GM12878 (cell line): Measurements from ENCODE around the gene ARL16. TPM values are rescaled to one million over a fixed set of nuclear protein-coding genes. Genes with fewer than 3 reads are reported as not detected.

Experiments
- ATAC-seq: fragments of 200-7000 bp; cut with Tn5 transposase; 3 replicates; pipeline ENCODE4 v1.9.1; 2020; ENCODE audit warnings: mild to moderate bottlenecking, moderate library complexity
- BruUV-seq: library from RNA; stranded (reverse); fragments of 400-500 nt; replicated peaks from 2 replicates; lab custom pipeline; 2021; lab: Mats Ljungman, UMichigan
- CTCF ChIA-PET: fragments of 300-600 bp; sonication (Branson Sonifier 250); formaldehyde crosslinking; extraction: SDS; loops from one replicate; lab custom pipeline; 2021; ENCODE audit warnings: inconsistent platforms; lab: Yijun Ruan, JAX
- POLR2A ChIA-PET: fragments of 350-600 bp; formaldehyde crosslinking; extraction: SDS; loops from one replicate; lab custom pipeline; 2021; ENCODE audit warnings: inconsistent platforms; lab: Charles Lee
- RAD21 ChIA-PET: fragments of 300-600 bp; sonication (Branson Sonifier 250); formaldehyde crosslinking; loops from one replicate; lab custom pipeline; 2023; ENCODE audit warnings: antibody characterized with exemption; ENCODE audit not compliant: unreplicated experiment; lab: Charles Lee
- SMC1A ChIA-PET: fragments of 300-600 bp; sonication (Branson Sonifier 250); formaldehyde crosslinking; loops from one replicate; lab custom pipeline; 2023; ENCODE audit not compliant: unreplicated experiment, uncharacterized antibody; lab: Charles Lee
- DNase-seq: peaks from one replicate; pipeline ENCODE4 v3.0.0-alpha.2; 2011; ENCODE audit warnings: low read depth, low spot score
- FAIRE-seq: peaks from 3 replicates; lab custom pipeline; 2011; peaks lifted over from hg19 to GRCh38; lab: Jason Lieb, UNC
- H2AFZ ChIP-seq: 2 replicates; pipeline ENCODE4 v1.6.0; 2011; ENCODE audit warnings: low read depth, low read length, control low read depth; ENCODE audit not compliant: control insufficient read depth
- H3K27ac ChIP-seq: 2 replicates; pipeline ENCODE4 v1.5.1; 2011; ENCODE audit warnings: control low read depth; ENCODE audit not compliant: control insufficient read depth, insufficient read depth
- H3K27me3 ChIP-seq, 2 experiments: replicated peaks in 1 of 2; 2 replicates each; pipeline versions ENCODE4 v1.6.0 to v1.6.1; 2011; ENCODE audit warnings: low read length in 1 of 2; ENCODE audit not compliant: control insufficient read depth in 2 of 2, insufficient read depth in 2 of 2
- H3K36me3 ChIP-seq, 2 experiments: 2 replicates each; pipeline ENCODE4 v1.5.1; 2011; ENCODE audit warnings: low read length in 1 of 2; ENCODE audit not compliant: control insufficient read depth in 2 of 2, insufficient read depth in 2 of 2
- H3K4me1 ChIP-seq: 2 replicates; pipeline ENCODE4 v1.6.1; 2011; ENCODE audit warnings: mild to moderate bottlenecking, low read length, moderate library complexity, mixed read lengths; ENCODE audit not compliant: control insufficient read depth, insufficient read depth
- H3K4me2 ChIP-seq: 2 replicates; pipeline ENCODE4 v1.6.0; 2011; ENCODE audit warnings: control low read depth; ENCODE audit not compliant: control insufficient read depth, insufficient read depth
- H3K4me3 ChIP-seq: fragments of 200-600 bp; sonication (generic); 2 replicates; pipeline ENCODE4 v1.5.1; 2016
- H3K79me2 ChIP-seq: 2 replicates; pipeline ENCODE4 v1.6.0; 2011; ENCODE audit warnings: low read length; ENCODE audit not compliant: control insufficient read depth, insufficient read depth
- H3K9ac ChIP-seq: 2 replicates; pipeline ENCODE4 v1.8.0; 2011; ENCODE audit warnings: low read length, control low read depth, mixed read lengths; ENCODE audit not compliant: control insufficient read depth, insufficient read depth
- H3K9me3 ChIP-seq: replicated peaks from 3 replicates; pipeline ENCODE4 v1.5.1; 2011; ENCODE audit warnings: mild to moderate bottlenecking, low read length; ENCODE audit not compliant: control insufficient read depth, insufficient read depth
- H4K20me1 ChIP-seq: 2 replicates; pipeline ENCODE4 v1.6.0; 2011; ENCODE audit not compliant: control insufficient read depth, insufficient read depth
- ATF7 ChIP-seq: fragments of 450-650 bp; IDR thresholded peaks from 2 replicates; pipeline ENCODE4 v1.6.1; 2016; ENCODE audit warnings: low read depth, mild to moderate bottlenecking
- E2F8 ChIP-seq: fragments of 450-650 bp; IDR thresholded peaks from 2 replicates; pipeline ENCODE4 v1.6.1; 2018; ENCODE audit warnings: mild to moderate bottlenecking, low read depth, moderate library complexity; ENCODE audit not compliant: partially characterized antibody
- HDAC6 ChIP-seq: fragments of 200-600 bp; sonication (generic); IDR thresholded peaks from one replicate; pipeline ENCODE4 v1.8.0; 2017; ENCODE audit warnings: antibody characterized with exemption; ENCODE audit not compliant: unreplicated experiment
- KDM1A ChIP-seq: fragments of 200-600 bp; sonication (generic); IDR thresholded peaks from 2 replicates; pipeline ENCODE4 v1.6.1; 2016; ENCODE audit warnings: borderline replicate concordance
- NFYA ChIP-seq: IDR thresholded peaks from 2 replicates; pipeline ENCODE4 v1.6.1; 2011; ENCODE audit warnings: low read depth, mild to moderate bottlenecking, low read length, improper control_type of control experiment, borderline replicate concordance
- NKRF ChIP-seq: fragments of 450-650 bp; conservative IDR thresholded peaks from 2 replicates; pipeline ENCODE4 v1.6.1; 2017; ENCODE audit warnings: mild to moderate bottlenecking, moderate library complexity
- NR2C2 ChIP-seq: IDR thresholded peaks from 2 replicates; pipeline ENCODE4 v1.6.1; 2011; ENCODE audit warnings: borderline replicate concordance, low read depth; ENCODE audit not compliant: control insufficient read depth, insufficient read length
- PKNOX1 ChIP-seq: fragments of 450-650 bp; IDR thresholded peaks from 2 replicates; pipeline ENCODE4 v1.6.1; 2016; ENCODE audit warnings: mild to moderate bottlenecking
- RAD21 ChIP-seq: IDR thresholded peaks from 2 replicates; pipeline ENCODE4 v1.6.1; 2011; ENCODE audit warnings: mild to moderate bottlenecking, low read depth, low read length, moderate library complexity; ENCODE audit not compliant: insufficient read depth
- RB1 ChIP-seq: fragments of 450-650 bp; formaldehyde crosslinking; IDR thresholded peaks from 2 replicates; pipeline ENCODE4 v1.6.1; 2017; ENCODE audit warnings: mild to moderate bottlenecking, borderline replicate concordance
- SMC3 ChIP-seq: IDR thresholded peaks from 2 replicates; pipeline ENCODE4 v1.6.1; 2011; ENCODE audit warnings: low read length, improper control_type of control experiment, borderline replicate concordance
- SREBF1 ChIP-seq: IDR thresholded peaks from 2 replicates; pipeline ENCODE4 v1.6.1; 2012; ENCODE audit warnings: mild to moderate bottlenecking, low read length
- TAF1 ChIP-seq: IDR thresholded peaks from 2 replicates; pipeline ENCODE4 v1.6.1; 2011; ENCODE audit warnings: mild to moderate bottlenecking, low read depth, low read length, borderline replicate concordance
- ZNF687 ChIP-seq: fragments of 450-650 bp; IDR thresholded peaks from 2 replicates; pipeline ENCODE4 v1.6.1; 2017; ENCODE audit warnings: mild to moderate bottlenecking, moderate library complexity
- whole genome bisulfite sequencing: methylation state at CpG from one replicate; pipeline ENCODE4 v1.1.6; 2016; ENCODE audit warnings: low lambda C conversion rate; ENCODE audit not compliant: insufficient replicate concordance, insufficient coverage; ENCODE audit errors: missing lambda C conversion rate; 5-methylcytosine and 5-hydroxymethylcytosine counted together
- in situ Hi-C: fragments of 300-500 bp; cut with MboI; formaldehyde crosslinking; loops from 9 replicates; pipeline ENCODE4 v1.14.3; 2018; ENCODE audit warnings: mixed read lengths
- intact Hi-C: fragments of 100-400 bp; cut with micrococcal nuclease; formaldehyde crosslinking; loops from one replicate; pipeline ENCODE4 v1.14.2; 2022; ENCODE audit not compliant: unreplicated experiment
- polyA plus RNA-seq, 11 experiments: library from polyadenylated mRNA; depleted of rRNA in 4 of 11; unstranded in 6 of 11; stranded (reverse) in 5 of 11; fragments of >200 nt; fragmentation: Nextera tagmentation in 4 of 11; fragmentation: Illumina TruSeq in 1 of 11; extraction: Ambion mirVana in 4 of 11; extraction: Trizol in 1 of 11; gene quantifications; 1 replicate in 1 of 11; 2 replicates in 10 of 11; pipeline versions ENCODE4 v1.2.1 to v1.2.3, GENCODE V29; 2011 to 2016; ENCODE audit warnings: inconsistent platforms in 2 of 11, missing spikeins in 2 of 11, low read depth in 1 of 11
- total RNA-seq, 4 experiments: library from RNA; depleted of rRNA in 3 of 4; stranded (reverse); fragments of >200 nt in 3 of 4; fragmentation: Illumina TruSeq in 1 of 4; extraction: Trizol in 1 of 4; gene quantifications; 2 replicates each; pipeline versions ENCODE4 v1.2.1 to v1.2.3, GENCODE V29; 2013 to 2021

ARL16 gene
- total and polyA plus RNA-seq, 10 of the 15 experiments (the other 5 are each of a cell fraction or from before 2014, with no cell fraction given) = 4.7 to 47.6 (median 30.9) TPM

GRCh38 chr17:81641825-81642489 is 41.6 kb downstream of the ARL16 start:
- ChIA-PET POLR2A (interaction anchor here (1.0 kb wide), 1 partner anchor 125 kb away, joined by 3 read pairs; no protein-coding TSS in a partner anchor), RAD21 (no interaction called here), CTCF (no interaction called here), SMC1A (no interaction called here)
- in situ Hi-C loops (no loop called here), intact Hi-C loops (no loop called here)
- H2AFZ ChIP-seq = no peak overlapping the region
- no peak overlapping the region for H3K27ac ChIP-seq
- WGBS = 52% methylated on average over 15 of the region's 17 CpGs
- ATAC-seq (no peak; the same call in 2 of the 3 replicates), DNase-seq (no peak), FAIRE-seq (no peak)
- H3K36me3 ChIP-seq = no peaks in the 10 kb centered on the region
- H3K4me2 ChIP-seq = no peak overlapping the region
- H4K20me1 ChIP-seq = no peaks in the 10 kb centered on the region
- H3K27me3 ChIP-seq = no peaks in the 10 kb centered on the region
- H3K4me3 ChIP-seq = no peak overlapping the region
- H3K9me3 ChIP-seq = no peaks in the 10 kb centered on the region
- no peaks in the 10 kb centered on the region for H3K79me2 ChIP-seq
- H3K9ac ChIP-seq = no peak overlapping the region
- no TSS peak for BruUV-seq
- H3K4me1 ChIP-seq = no peaks in the 10 kb centered on the region
- TF ChIP-seq NR2C2 = no peak
- no peak for TF ChIP-seq NKRF
- no peak for TF ChIP-seq ATF7
- TF ChIP-seq RAD21 = no peak
- TF ChIP-seq HDAC6 = no peak
- TF ChIP-seq ZNF687 = no peak
- TF ChIP-seq NFYA = no peak
- no peak for TF ChIP-seq PKNOX1
- no peak for TF ChIP-seq RB1
- no peak for TF ChIP-seq TAF1
- TF ChIP-seq SREBF1 = no peak
- TF ChIP-seq SMC3 = no peak
- no peak for TF ChIP-seq E2F8
- no peak for TF ChIP-seq KDM1A
